GM23248 (cell line): Measurements from ENCODE around the gene HIBADH. TPM values are rescaled to one million over a fixed set of nuclear protein-coding genes. Genes with fewer than 3 reads are reported as not detected.

Experiments
- DNase-seq: peaks from one replicate; pipeline ENCODE4 v3.0.0-alpha.2; 2015
- H2AFZ ChIP-seq: fragments of 200-600 bp; sonication (generic); 2 replicates; pipeline ENCODE4 v1.6.1; 2016; ENCODE audit warnings: antibody characterized with exemption
- H3F3A ChIP-seq: fragments of 200-600 bp; sonication (generic); 2 replicates; pipeline ENCODE4 v1.6.1; 2016; ENCODE audit warnings: mild to moderate bottlenecking, antibody characterized with exemption, mixed run types; ENCODE audit not compliant: insufficient read depth
- H3K27ac ChIP-seq: fragments of 200-600 bp; sonication (generic); 2 replicates; pipeline ENCODE4 v1.5.1; 2016; ENCODE audit warnings: mild to moderate bottlenecking
- H3K27me3 ChIP-seq: fragments of 200-600 bp; sonication (generic); replicated peaks from 2 replicates; pipeline ENCODE4 v1.6.1; 2016; ENCODE audit warnings: mild to moderate bottlenecking; ENCODE audit not compliant: insufficient read depth
- H3K36me3 ChIP-seq: fragments of 200-600 bp; sonication (generic); 2 replicates; pipeline ENCODE4 v1.6.1; 2016; ENCODE audit warnings: low read depth, mild to moderate bottlenecking
- H3K4me1 ChIP-seq: fragments of 200-600 bp; sonication (generic); 2 replicates; pipeline ENCODE4 v1.6.1; 2016; ENCODE audit warnings: mild to moderate bottlenecking; ENCODE audit not compliant: insufficient read depth
- H3K4me2 ChIP-seq: fragments of 200-600 bp; sonication (generic); one replicate; pipeline ENCODE4 v1.6.1; 2016; ENCODE audit warnings: mild to moderate bottlenecking; ENCODE audit not compliant: unreplicated experiment
- H3K4me3 ChIP-seq: fragments of 200-600 bp; sonication (generic); 2 replicates; pipeline ENCODE4 v1.5.1; 2016; ENCODE audit warnings: mild to moderate bottlenecking
- H3K79me2 ChIP-seq: fragments of 200-600 bp; sonication (generic); 2 replicates; pipeline ENCODE4 v1.6.1; 2016; ENCODE audit warnings: mild to moderate bottlenecking; ENCODE audit not compliant: insufficient read depth
- H3K9ac ChIP-seq: fragments of 200-600 bp; sonication (generic); 2 replicates; pipeline ENCODE4 v1.6.1; 2016; ENCODE audit warnings: mild to moderate bottlenecking
- H3K9me2 ChIP-seq: fragments of 200-600 bp; sonication (generic); 2 replicates; pipeline ENCODE4 v1.6.1; 2016; ENCODE audit warnings: mixed run types, mild to moderate bottlenecking, moderate library complexity; ENCODE audit not compliant: insufficient read depth
- H3K9me3 ChIP-seq: fragments of 200-600 bp; sonication (generic); one replicate; pipeline ENCODE4 v1.6.1; 2017; ENCODE audit warnings: low read depth
- H4K20me1 ChIP-seq: fragments of 200-600 bp; sonication (generic); 2 replicates; pipeline ENCODE4 v1.6.0; 2016; ENCODE audit not compliant: insufficient read depth
- EZH2 ChIP-seq: fragments of 200-600 bp; sonication (generic); IDR thresholded peaks from 2 replicates; pipeline ENCODE4 v1.6.1; 2018; ENCODE audit warnings: antibody characterized with exemption, mild to moderate bottlenecking; ENCODE audit not compliant: insufficient read depth, poor library complexity, severe bottlenecking
- EZH2phosphoT487 ChIP-seq: fragments of 200-600 bp; sonication (generic); IDR thresholded peaks from 2 replicates; pipeline ENCODE4 v1.6.1; 2018; ENCODE audit warnings: antibody characterized with exemption, moderate library complexity, mild to moderate bottlenecking, low read depth; ENCODE audit not compliant: insufficient read depth
- WGBS, 2 experiments: methylation state at CpG; one replicate each; pipeline ENCODE4 v1.1.6; 2015 to 2017; ENCODE audit warnings: low lambda C conversion rate in 2 of 2, low coverage in 1 of 2; ENCODE audit errors: missing lambda C conversion rate in 2 of 2; 5-methylcytosine and 5-hydroxymethylcytosine counted together
- in situ Hi-C: fragments of 300-500 bp; cut with MboI; formaldehyde crosslinking; loops from 2 replicates; pipeline ENCODE4 v1.15.0; 2020
- polyA plus RNA-seq: library from polyadenylated mRNA; unstranded; fragments of >200 nt; fragmentation: Nextera tagmentation; extraction: Ambion mirVana; gene quantifications from 2 replicates; pipeline ENCODE4 v1.2.1, GENCODE V29; 2016
- total RNA-seq: library from RNA; depleted of rRNA; stranded (reverse); fragments of >200 nt; shearing (Covaris generic); gene quantifications from 2 replicates; pipeline ENCODE4 v1.2.3, GENCODE V29; 2014

Gene HIBADH
- total and polyA plus RNA-seq, 2 experiments from 2014 or later, result 70.1 to 87.0 TPM

GRCh38 chr7:27560706-27561235 is 101.9 kb downstream of the HIBADH start:
- in situ Hi-C loops, result no loop called here

GRCh38 chr7:27555670-27556069 is 107.0 kb downstream of the HIBADH start:
- no peaks in the 10 kb centered on the region for H4K20me1 ChIP-seq
- H3K4me2 ChIP-seq, result no peak overlapping the region
- H3K9ac ChIP-seq, result no peak overlapping the region
- H3K27me3 ChIP-seq, result no peaks in the 10 kb centered on the region
- H2AFZ ChIP-seq, result no peak overlapping the region
- no peaks in the 10 kb centered on the region for H3K79me2 ChIP-seq
- in situ Hi-C loops, result no loop called here
- H3K9me3 ChIP-seq, result no peaks in the 10 kb centered on the region
- H3K9me2 ChIP-seq, result no peaks in the 10 kb centered on the region
- peaks cover 3% of the 10 kb centered on the region; the same call in 1 of the 2 replicates for H3F3A ChIP-seq
- H3K36me3 ChIP-seq, result no peaks in the 10 kb centered on the region
- peaks cover 4% of the 10 kb centered on the region; the same call in 1 of the 2 replicates for H3K4me1 ChIP-seq
- no peak overlapping the region for H3K4me3 ChIP-seq
- WGBS, 2 experiments, result 99 to 100% methylated on average over 2 of the region's 2 CpGs
- H3K27ac ChIP-seq, result no peak overlapping the region
- DNase-seq, result no peak
- TF ChIP-seq EZH2phosphoT487, result no peak
- no peak for TF ChIP-seq EZH2

More at GRCh38 chr7:27560706-27561235, 101.9 kb downstream of the HIBADH start:
- Histone ChIP-seq H3K27ac (peak overlapping the region; percentile 54), H3K79me2 (no peaks in the 10 kb centered on the region), H3K9ac (no peak overlapping the region), H3K9me3 (no peaks in the 10 kb centered on the region), H3K9me2 (no peaks in the 10 kb centered on the region), H3K4me1 (peaks cover 15% of the 10 kb centered on the region; the same call in 1 of the 2 replicates), H2AFZ (no peak overlapping the region), H3K4me3 (no peak overlapping the region), H3F3A (peaks cover 17% of the 10 kb centered on the region), H3K27me3 (no peaks in the 10 kb centered on the region), H3K4me2 (peak overlapping the region; percentile 10), H3K36me3 (no peaks in the 10 kb centered on the region), H4K20me1 (no peaks in the 10 kb centered on the region)
- TF ChIP-seq EZH2phosphoT487, result no peak
- no peak for TF ChIP-seq EZH2
- peak; percentile 76 for DNase-seq

- Histone ChIP-seq H3K9ac (no peak overlapping the region), H3K9me3 (no peaks in the 10 kb centered on the region), H3K4me2 (no peak overlapping the region), H3K9me2 (no peaks in the 10 kb centered on the region), H3K36me3 (no peaks in the 10 kb centered on the region), H4K20me1 (no peaks in the 10 kb centered on the region), H3K4me3 (no peak overlapping the region), H3K27ac (no peak overlapping the region), H3K79me2 (no peaks in the 10 kb centered on the region), H3F3A (no peaks in the 10 kb centered on the region), H3K27me3 (no peaks in the 10 kb centered on the region), H2AFZ (no peak overlapping the region), H3K4me1 (no peaks in the 10 kb centered on the region)
- TF ChIP-seq EZH2 (no peak), EZH2phosphoT487 (no peak)
- no peak for DNase-seq
- 96 to 100% methylated on average over 1 of the region's 1 CpG for WGBS, 2 experiments
- in situ Hi-C loops, result no loop called here
Observed at GRCh38 chr7:27554826-27555225, 107.9 kb downstream of the HIBADH start.

GRCh38 chr7:27553273-27553672 is 109.4 kb downstream of the HIBADH start:
- Histone ChIP-seq H3K9me3 (no peaks in the 10 kb centered on the region), H2AFZ (no peak overlapping the region), H3K4me3 (no peak overlapping the region), H3F3A (no peaks in the 10 kb centered on the region), H3K27ac (no peak overlapping the region), H3K4me2 (no peak overlapping the region), H3K27me3 (no peaks in the 10 kb centered on the region), H3K36me3 (no peaks in the 10 kb centered on the region), H3K9me2 (no peaks in the 10 kb centered on the region), H4K20me1 (no peaks in the 10 kb centered on the region), H3K79me2 (no peaks in the 10 kb centered on the region), H3K9ac (no peak overlapping the region), H3K4me1 (no peaks in the 10 kb centered on the region)
- WGBS, 2 experiments, result 92% methylated on average over 5 of the region's 5 CpGs
- in situ Hi-C loops, result no loop called here
- no peak for DNase-seq
- TF ChIP-seq EZH2 (no peak), EZH2phosphoT487 (no peak)
